HepG2 (cell line): Measurements from ENCODE around the gene LRRC10. TPM values are rescaled to one million over a fixed set of nuclear protein-coding genes. Genes with fewer than 3 reads are reported as not detected.
A peak's percentile ranks its signal among the peaks of the same experiment; 100 is the strongest.

ENCODE experiments used
- EED ChIP-seq: sonication (generic); formaldehyde crosslinking; IDR thresholded peaks from 2 replicates; pipeline ENCODE4 v1.5.0; 2020; ENCODE audit warnings: mild to moderate bottlenecking, missing genetic modification reagents
- GABPB1 ChIP-seq: IDR thresholded peaks from 2 replicates; pipeline ENCODE4 v1.6.1; 2016; ENCODE audit warnings: mild to moderate bottlenecking, missing genetic modification reagents, moderate library complexity, missing compliant biosample characterization
- HNRNPUL1 ChIP-seq: fragments of 200-400 bp; formaldehyde crosslinking; IDR thresholded peaks from 2 replicates; pipeline ENCODE4 v1.6.1; 2017; ENCODE audit warnings: low read depth, mild to moderate bottlenecking, low read length, moderate library complexity
- MTF1 ChIP-seq: sonication (generic); formaldehyde crosslinking; IDR thresholded peaks from 2 replicates; pipeline ENCODE4 v1.5.0; 2020; ENCODE audit warnings: missing genetic modification reagents
- NCOA2 ChIP-seq: sonication (generic); formaldehyde crosslinking; IDR thresholded peaks from 2 replicates; pipeline ENCODE4 v1.8.0; 2022; ENCODE audit warnings: inconsistent platforms
- PITX1 ChIP-seq: sonication (generic); formaldehyde crosslinking; IDR thresholded peaks from 2 replicates; pipeline ENCODE4 v1.5.1; 2020; ENCODE audit warnings: mild to moderate bottlenecking, missing genetic modification reagents
- SMAD1 ChIP-seq: sonication (generic); formaldehyde crosslinking; IDR thresholded peaks from 2 replicates; pipeline ENCODE4 v1.4.0; 2020; ENCODE audit warnings: missing genetic modification reagents, low read depth, mild to moderate bottlenecking, borderline replicate concordance
- ZFP36L1 ChIP-seq: sonication (generic); formaldehyde crosslinking; IDR thresholded peaks from 2 replicates; pipeline ENCODE4 v1.8.0; 2022; ENCODE audit warnings: mild to moderate bottlenecking, missing genetic modification reagents, moderate library complexity
- ZFYVE20 ChIP-seq: sonication (generic); formaldehyde crosslinking; IDR thresholded peaks from 2 replicates; pipeline ENCODE4 v1.8.0; 2023; ENCODE audit warnings: low read depth, mild to moderate bottlenecking, moderate library complexity, missing genetic modification reagents, borderline replicate concordance
- ZNF33B ChIP-seq: sonication (generic); formaldehyde crosslinking; IDR thresholded peaks from 2 replicates; pipeline ENCODE4 v1.5.1; 2020; ENCODE audit warnings: mild to moderate bottlenecking, missing genetic modification reagents
- ZSCAN21 ChIP-seq: sonication (generic); formaldehyde crosslinking; IDR thresholded peaks from 2 replicates; pipeline ENCODE4 v1.8.0; 2022; ENCODE audit warnings: mild to moderate bottlenecking, missing genetic modification reagents, moderate library complexity, borderline replicate concordance
- polyA plus RNA-seq, 8 experiments: library from polyadenylated mRNA; depleted of rRNA in 3 of 8; stranded (reverse) in 7 of 8; unstranded in 1 of 8; fragments of >200 nt; fragmentation: Illumina TruSeq in 4 of 8; extraction: Trizol in 4 of 8; gene quantifications; 2 replicates each; pipeline versions ENCODE4 v1.2.1 to v1.2.3, GENCODE V29; 2011 to 2016; ENCODE audit warnings: low read depth in 4 of 8, missing spikeins in 1 of 8, mixed read lengths in 1 of 8; ENCODE audit not compliant: insufficient read depth in 1 of 8
- total RNA-seq, 5 experiments: library from RNA; depleted of rRNA; stranded (reverse); fragments of >200 nt; fragmentation: Illumina TruSeq; extraction: Trizol; gene quantifications; 2 replicates each; pipeline ENCODE4 v1.2.3, GENCODE V29; 2016; ENCODE audit warnings: low read depth in 1 of 5
- TF ChIP-seq, protein P1 (sequence below): sonication (generic); formaldehyde crosslinking; IDR thresholded peaks from 2 replicates; pipeline ENCODE4 v1.4.0; 2020; ENCODE audit warnings: missing genetic modification reagents
- TF ChIP-seq, protein P2 (sequence below): IDR thresholded peaks from 2 replicates; pipeline ENCODE4 v1.6.1; 2016
- TF ChIP-seq, protein P3 (sequence below): sonication (generic); formaldehyde crosslinking; IDR thresholded peaks from 2 replicates; pipeline ENCODE4 v1.4.0; 2020; ENCODE audit warnings: missing genetic modification reagents, borderline replicate concordance
- TF ChIP-seq, protein P4 (sequence below): sonication (generic); IDR thresholded peaks from 2 replicates; pipeline ENCODE4 v1.6.1; 2016; ENCODE audit warnings: low read depth, borderline replicate concordance

Gene LRRC10
- total and polyA plus RNA-seq, 2 of the 13 experiments (the other 11 are each of a cell fraction or from before 2014, with no cell fraction given), result not detected

DNA sequence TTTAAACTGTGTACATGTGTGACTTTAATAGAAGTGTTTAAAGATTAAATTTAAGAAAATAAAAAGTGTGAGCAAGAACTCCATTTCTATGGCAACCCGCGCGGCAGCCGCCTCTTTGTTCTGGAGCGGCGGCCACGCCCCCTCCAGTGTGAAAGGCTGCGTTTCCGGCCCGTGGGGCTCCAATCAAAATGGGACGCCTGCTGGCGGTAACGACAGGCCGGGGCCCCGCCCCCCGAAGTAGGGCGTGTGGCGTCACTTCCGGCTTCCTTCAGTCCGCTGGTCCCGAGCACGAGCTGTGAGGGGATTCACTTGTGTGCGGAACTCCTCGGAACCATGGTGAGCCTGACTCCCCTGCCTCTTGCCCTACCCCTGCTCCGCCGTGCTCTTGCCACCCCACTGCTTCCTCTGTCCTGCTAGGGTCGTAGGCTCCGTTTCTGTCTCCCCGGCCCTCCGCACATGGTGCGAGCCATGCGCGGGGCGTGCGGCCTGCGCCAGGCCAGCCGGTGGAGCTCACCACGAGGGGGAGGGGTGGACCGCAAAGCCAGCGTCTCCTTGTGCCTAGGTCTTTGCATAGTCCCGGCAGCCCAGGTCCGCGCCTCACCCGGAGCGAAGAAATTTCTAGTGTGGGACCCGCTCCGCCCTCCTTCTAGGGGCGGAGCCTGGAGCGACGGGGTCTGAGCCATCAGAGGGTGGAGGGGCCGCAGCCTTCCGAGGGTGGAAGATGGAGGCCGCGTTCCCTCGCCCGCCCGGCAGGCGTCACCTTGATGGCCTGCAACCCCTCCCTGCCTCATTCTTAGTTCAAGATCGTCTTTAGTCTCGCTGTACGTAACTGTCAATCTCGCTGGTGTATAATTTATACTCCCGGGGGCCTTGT, 25.3 kb downstream of the LRRC10 start, which contains the start of gene CCT2 (continued):
- TF ChIP-seq, protein P1, sequence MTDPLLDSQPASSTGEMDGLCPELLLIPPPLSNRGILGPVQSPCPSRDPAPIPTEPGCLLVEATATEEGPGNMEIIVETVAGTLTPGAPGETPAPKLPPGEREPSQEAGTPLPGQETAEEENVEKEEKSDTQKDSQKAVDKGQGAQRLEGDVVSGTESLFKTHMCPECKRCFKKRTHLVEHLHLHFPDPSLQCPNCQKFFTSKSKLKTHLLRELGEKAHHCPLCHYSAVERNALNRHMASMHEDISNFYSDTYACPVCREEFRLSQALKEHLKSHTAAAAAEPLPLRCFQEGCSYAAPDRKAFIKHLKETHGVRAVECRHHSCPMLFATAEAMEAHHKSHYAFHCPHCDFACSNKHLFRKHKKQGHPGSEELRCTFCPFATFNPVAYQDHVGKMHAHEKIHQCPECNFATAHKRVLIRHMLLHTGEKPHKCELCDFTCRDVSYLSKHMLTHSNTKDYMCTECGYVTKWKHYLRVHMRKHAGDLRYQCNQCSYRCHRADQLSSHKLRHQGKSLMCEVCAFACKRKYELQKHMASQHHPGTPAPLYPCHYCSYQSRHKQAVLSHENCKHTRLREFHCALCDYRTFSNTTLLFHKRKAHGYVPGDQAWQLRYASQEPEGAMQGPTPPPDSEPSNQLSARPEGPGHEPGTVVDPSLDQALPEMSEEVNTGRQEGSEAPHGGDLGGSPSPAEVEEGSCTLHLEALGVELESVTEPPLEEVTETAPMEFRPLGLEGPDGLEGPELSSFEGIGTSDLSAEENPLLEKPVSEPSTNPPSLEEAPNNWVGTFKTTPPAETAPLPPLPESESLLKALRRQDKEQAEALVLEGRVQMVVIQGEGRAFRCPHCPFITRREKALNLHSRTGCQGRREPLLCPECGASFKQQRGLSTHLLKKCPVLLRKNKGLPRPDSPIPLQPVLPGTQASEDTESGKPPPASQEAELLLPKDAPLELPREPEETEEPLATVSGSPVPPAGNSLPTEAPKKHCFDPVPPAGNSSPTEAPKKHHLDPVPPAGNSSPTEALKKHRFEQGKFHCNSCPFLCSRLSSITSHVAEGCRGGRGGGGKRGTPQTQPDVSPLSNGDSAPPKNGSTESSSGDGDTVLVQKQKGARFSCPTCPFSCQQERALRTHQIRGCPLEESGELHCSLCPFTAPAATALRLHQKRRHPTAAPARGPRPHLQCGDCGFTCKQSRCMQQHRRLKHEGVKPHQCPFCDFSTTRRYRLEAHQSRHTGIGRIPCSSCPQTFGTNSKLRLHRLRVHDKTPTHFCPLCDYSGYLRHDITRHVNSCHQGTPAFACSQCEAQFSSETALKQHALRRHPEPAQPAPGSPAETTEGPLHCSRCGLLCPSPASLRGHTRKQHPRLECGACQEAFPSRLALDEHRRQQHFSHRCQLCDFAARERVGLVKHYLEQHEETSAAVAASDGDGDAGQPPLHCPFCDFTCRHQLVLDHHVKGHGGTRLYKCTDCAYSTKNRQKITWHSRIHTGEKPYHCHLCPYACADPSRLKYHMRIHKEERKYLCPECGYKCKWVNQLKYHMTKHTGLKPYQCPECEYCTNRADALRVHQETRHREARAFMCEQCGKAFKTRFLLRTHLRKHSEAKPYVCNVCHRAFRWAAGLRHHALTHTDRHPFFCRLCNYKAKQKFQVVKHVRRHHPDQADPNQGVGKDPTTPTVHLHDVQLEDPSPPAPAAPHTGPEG (CRISPR knock-in tag), result peak; percentile 82; the same call in 1 of the 2 replicates
- TF ChIP-seq ZNF33B (CRISPR knock-in tag), result peak; percentile 90
- no peak for TF ChIP-seq HNRNPUL1
- TF ChIP-seq NCOA2 (CRISPR knock-in tag), result peak; percentile 55
- TF ChIP-seq, protein P2, sequence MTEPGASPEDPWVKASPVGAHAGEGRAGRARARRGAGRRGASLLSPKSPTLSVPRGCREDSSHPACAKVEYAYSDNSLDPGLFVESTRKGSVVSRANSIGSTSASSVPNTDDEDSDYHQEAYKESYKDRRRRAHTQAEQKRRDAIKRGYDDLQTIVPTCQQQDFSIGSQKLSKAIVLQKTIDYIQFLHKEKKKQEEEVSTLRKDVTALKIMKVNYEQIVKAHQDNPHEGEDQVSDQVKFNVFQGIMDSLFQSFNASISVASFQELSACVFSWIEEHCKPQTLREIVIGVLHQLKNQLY (CRISPR knock-in tag), result peak; percentile 44; the same call in 1 of the 2 replicates
- TF ChIP-seq ZFP36L1 (CRISPR knock-in tag), result peak; percentile 81
- TF ChIP-seq, protein P3, sequence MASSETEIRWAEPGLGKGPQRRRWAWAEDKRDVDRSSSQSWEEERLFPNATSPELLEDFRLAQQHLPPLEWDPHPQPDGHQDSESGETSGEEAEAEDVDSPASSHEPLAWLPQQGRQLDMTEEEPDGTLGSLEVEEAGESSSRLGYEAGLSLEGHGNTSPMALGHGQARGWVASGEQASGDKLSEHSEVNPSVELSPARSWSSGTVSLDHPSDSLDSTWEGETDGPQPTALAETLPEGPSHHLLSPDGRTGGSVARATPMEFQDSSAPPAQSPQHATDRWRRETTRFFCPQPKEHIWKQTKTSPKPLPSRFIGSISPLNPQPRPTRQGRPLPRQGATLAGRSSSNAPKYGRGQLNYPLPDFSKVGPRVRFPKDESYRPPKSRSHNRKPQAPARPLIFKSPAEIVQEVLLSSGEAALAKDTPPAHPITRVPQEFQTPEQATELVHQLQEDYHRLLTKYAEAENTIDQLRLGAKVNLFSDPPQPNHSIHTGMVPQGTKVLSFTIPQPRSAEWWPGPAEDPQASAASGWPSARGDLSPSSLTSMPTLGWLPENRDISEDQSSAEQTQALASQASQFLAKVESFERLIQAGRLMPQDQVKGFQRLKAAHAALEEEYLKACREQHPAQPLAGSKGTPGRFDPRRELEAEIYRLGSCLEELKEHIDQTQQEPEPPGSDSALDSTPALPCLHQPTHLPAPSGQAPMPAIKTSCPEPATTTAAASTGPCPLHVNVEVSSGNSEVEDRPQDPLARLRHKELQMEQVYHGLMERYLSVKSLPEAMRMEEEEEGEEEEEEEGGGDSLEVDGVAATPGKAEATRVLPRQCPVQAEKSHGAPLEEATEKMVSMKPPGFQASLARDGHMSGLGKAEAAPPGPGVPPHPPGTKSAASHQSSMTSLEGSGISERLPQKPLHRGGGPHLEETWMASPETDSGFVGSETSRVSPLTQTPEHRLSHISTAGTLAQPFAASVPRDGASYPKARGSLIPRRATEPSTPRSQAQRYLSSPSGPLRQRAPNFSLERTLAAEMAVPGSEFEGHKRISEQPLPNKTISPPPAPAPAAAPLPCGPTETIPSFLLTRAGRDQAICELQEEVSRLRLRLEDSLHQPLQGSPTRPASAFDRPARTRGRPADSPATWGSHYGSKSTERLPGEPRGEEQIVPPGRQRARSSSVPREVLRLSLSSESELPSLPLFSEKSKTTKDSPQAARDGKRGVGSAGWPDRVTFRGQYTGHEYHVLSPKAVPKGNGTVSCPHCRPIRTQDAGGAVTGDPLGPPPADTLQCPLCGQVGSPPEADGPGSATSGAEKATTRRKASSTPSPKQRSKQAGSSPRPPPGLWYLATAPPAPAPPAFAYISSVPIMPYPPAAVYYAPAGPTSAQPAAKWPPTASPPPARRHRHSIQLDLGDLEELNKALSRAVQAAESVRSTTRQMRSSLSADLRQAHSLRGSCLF (CRISPR knock-in tag), result 0 out of 2 replicates have a peak, but pooled peaks have one; percentile 75
- peak; percentile 67; the same call in 1 of the 2 replicates for TF ChIP-seq MTF1 (CRISPR knock-in tag)
- no peak for TF ChIP-seq SMAD1 (CRISPR knock-in tag)
- TF ChIP-seq, protein P4, sequence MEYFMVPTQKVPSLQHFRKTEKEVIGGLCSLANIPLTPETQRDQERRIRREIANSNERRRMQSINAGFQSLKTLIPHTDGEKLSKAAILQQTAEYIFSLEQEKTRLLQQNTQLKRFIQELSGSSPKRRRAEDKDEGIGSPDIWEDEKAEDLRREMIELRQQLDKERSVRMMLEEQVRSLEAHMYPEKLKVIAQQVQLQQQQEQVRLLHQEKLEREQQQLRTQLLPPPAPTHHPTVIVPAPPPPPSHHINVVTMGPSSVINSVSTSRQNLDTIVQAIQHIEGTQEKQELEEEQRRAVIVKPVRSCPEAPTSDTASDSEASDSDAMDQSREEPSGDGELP, result peak; percentile 31; the same call in 1 of the 2 replicates
- TF ChIP-seq GABPB1 (CRISPR knock-in tag), result peak; percentile 98
- TF ChIP-seq ZSCAN21, result peak; percentile 65; the same call in 1 of the 2 replicates
- TF ChIP-seq EED (CRISPR knock-in tag), result peak; percentile 88
- no peak for TF ChIP-seq ZFYVE20
- 0 out of 2 replicates have a peak, but pooled peaks have one; percentile 67 for TF ChIP-seq PITX1 (CRISPR knock-in tag)
